GM12801 (cell line): ENCODE data around the gene DEFB125.

ENCODE experiments used
- TF ChIP-seq, protein P1 (sequence below): IDR thresholded peaks from one replicate; pipeline ENCODE4 v1.5.1; 2011; ENCODE audit warnings: control low read depth; ENCODE audit not compliant: insufficient read length; ENCODE audit errors: extremely low read depth

DEFB125 gene

DNA sequence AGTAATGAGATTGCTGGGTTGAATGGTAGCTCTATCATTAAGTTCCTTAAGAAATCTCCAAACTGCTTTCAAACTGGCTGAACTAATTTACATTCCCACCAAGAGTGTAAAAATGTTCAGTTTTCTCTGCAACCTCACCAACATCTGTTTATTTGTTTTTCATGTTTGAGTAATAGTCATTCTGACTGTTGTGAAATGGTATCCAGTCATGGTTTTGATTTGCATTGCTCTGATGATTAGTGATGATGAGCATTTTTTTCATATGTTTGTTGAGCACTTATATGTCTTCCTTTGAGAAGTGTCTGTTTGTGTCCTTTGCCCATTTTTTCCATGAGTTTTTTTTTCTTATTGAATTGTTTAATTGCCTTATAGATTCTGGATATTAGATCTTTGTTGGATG lies 24.9 kb downstream of the DEFB125 start:
- TF ChIP-seq, protein P1, sequence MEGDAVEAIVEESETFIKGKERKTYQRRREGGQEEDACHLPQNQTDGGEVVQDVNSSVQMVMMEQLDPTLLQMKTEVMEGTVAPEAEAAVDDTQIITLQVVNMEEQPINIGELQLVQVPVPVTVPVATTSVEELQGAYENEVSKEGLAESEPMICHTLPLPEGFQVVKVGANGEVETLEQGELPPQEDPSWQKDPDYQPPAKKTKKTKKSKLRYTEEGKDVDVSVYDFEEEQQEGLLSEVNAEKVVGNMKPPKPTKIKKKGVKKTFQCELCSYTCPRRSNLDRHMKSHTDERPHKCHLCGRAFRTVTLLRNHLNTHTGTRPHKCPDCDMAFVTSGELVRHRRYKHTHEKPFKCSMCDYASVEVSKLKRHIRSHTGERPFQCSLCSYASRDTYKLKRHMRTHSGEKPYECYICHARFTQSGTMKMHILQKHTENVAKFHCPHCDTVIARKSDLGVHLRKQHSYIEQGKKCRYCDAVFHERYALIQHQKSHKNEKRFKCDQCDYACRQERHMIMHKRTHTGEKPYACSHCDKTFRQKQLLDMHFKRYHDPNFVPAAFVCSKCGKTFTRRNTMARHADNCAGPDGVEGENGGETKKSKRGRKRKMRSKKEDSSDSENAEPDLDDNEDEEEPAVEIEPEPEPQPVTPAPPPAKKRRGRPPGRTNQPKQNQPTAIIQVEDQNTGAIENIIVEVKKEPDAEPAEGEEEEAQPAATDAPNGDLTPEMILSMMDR, result no peak

DNA sequence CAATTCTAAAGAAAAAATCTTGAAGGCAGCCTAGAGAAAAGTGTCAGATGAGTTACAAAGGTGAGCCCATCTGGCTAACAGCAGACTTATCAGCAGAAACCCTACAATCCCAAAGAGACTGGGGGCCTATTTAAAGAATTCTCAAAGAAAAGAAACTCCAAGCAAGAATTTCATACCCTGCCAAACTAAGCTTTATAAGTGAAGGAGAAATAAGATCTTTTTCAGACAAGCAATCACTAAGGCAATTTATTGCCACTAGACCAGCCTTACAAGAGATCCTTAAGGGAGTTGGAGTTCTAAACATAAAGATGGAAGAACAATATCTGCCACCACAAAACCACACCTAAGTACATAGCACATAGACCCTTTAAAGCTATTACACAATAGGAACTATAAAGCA lies 30.0 kb downstream of the DEFB125 start:
- TF ChIP-seq, protein P1, result no peak

DNA sequence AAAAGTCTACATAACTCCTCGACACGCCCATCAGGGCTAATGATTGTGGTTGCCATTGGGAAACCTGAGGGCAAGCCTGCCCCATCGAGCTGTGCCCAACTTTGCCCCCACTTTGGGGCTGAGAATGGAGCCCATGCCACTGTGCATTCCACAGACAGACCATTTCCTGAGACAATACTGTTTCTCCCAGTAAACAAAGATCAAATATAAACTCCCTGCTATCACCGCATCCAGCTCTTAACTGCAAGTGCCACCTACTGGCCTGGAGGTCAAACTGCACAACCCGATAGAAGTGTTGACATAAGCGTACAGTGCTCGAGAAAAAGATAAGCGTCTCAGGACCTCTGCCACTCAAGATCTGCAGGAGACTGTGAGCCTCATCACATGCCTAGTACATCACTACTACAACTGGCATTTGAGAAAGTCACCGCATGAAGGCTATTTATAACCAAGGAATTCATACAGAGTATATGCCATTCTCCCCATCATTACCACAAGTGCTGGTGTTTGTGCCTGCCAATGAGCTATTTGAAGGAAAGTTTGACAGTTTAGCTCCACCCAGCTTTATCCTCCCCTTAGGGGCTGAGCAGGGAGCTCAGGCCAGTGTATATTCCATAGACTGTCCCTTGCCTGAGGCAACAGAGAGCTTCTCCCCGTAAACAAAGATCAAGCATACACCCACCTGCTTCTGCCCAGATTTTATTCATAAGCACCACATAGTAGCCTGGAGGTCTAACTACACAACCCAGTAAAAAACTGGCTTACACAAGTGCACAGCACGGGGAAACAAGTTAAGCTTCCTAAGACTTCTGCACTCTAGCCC lies 50.4 kb downstream of the DEFB125 start:
- TF ChIP-seq, protein P1, result no peak

DNA sequence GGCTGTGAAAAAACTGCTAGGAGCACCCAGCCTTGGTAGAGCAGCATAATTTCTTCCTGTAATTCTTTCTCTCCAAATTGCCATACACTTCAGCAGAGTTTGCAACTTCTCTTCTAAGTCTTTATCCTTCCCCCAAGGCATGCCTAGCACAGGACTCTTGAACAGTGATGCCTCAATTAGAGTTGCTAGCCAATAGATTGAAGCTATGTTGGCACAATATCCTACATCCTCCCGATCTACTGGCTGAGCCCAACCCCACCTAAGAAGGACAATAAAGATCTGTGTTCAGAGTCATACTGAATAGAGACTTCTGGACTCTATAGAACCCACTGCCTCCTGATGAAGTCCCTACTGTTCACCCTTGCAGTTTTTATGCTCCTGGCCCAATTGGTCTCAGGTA lies 54.8 kb downstream of the DEFB125 start, which contains the start of gene DEFB126:
Gene DEFB126, plus strand, starts transcription at position 301 of the 400 bp plus-strand sequence. Its CDS starts 39 bp downstream, at position 340.
- TF ChIP-seq, protein P1, result no peak

DNA sequence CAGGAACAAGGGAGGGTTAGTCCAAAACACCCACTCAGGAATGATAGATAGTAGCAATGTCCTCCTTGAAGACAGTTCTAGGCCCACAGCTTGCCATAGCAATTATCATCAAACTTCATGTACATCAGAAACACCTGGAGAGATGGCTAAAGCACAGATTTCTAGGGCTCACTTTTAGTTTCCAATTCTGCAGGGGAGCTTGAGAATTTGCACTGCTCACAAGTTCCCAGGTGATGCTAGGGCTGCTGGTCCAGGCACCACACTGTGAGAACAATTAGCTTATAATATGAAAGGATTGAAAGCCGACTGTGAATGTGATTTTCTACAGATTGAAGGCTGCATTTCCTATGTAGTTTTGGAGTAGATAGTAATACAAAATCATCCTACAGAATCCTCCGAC lies 58.4 kb downstream of the DEFB125 start:
- TF ChIP-seq, protein P1, result no peak
